Ishikawa (cell line): ENCODE results near the gene KCNE3.

ENCODE experiments used
- CREB1 ChIP-seq: IDR thresholded peaks from 2 replicates; pipeline ENCODE4 v1.6.1; 2012; ENCODE audit warnings: low read depth
- EGR1 ChIP-seq: IDR thresholded peaks from 2 replicates; pipeline ENCODE4 v1.6.1; 2012
- EP300 ChIP-seq: IDR thresholded peaks from 2 replicates; pipeline ENCODE4 v1.6.1; 2012; ENCODE audit warnings: borderline replicate concordance
- FOXM1 ChIP-seq: IDR thresholded peaks from 2 replicates; pipeline ENCODE4 v1.6.1; 2012; ENCODE audit warnings: low read depth, borderline replicate concordance
- RAD21 ChIP-seq: IDR thresholded peaks from 2 replicates; pipeline ENCODE4 v1.6.1; 2012; ENCODE audit warnings: low read depth
- REST ChIP-seq: IDR thresholded peaks from 2 replicates; pipeline ENCODE4 v1.6.1; 2012; ENCODE audit warnings: low read depth, mild to moderate bottlenecking
- TCF12 ChIP-seq: IDR thresholded peaks from 2 replicates; pipeline ENCODE4 v1.6.1; 2012; ENCODE audit warnings: low read depth
- YY1 ChIP-seq: IDR thresholded peaks from 2 replicates; pipeline ENCODE4 v1.6.1; 2012; ENCODE audit warnings: low read depth
- TF ChIP-seq, protein P1 (sequence below): IDR thresholded peaks from 2 replicates; pipeline ENCODE4 v1.6.1; 2012
- TF ChIP-seq, protein P2 (sequence below): IDR thresholded peaks from 2 replicates; pipeline ENCODE4 v1.6.1; 2012

DNA sequence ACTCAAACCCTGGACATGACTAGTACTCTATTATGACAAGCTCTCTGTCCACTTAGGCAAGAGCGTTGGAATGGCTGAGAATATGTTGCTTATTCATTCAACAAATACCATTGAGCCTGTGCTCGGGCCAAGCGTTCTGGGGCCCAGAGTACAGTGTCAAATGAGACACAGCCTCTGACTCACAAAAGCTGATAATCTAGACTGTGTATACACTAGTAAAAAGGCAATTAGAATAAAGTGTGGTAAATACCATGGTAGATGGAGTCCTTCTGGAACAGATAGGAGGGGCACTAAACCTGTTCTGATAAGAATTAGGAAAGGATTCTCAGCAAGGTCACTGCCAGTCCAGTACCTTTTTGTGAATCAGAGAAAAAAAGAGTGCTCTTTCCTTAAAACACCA lies 24.7 kb downstream of the KCNE3 start:
- TF ChIP-seq, protein P1, sequence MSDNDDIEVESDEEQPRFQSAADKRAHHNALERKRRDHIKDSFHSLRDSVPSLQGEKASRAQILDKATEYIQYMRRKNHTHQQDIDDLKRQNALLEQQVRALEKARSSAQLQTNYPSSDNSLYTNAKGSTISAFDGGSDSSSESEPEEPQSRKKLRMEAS, result no peak
- TF ChIP-seq EP300 (no peak), RAD21 (no peak), FOXM1 (no peak), TCF12 (no peak), REST (no peak), CREB1 (no peak), EGR1 (no peak), YY1 (no peak)
- TF ChIP-seq, protein P2, sequence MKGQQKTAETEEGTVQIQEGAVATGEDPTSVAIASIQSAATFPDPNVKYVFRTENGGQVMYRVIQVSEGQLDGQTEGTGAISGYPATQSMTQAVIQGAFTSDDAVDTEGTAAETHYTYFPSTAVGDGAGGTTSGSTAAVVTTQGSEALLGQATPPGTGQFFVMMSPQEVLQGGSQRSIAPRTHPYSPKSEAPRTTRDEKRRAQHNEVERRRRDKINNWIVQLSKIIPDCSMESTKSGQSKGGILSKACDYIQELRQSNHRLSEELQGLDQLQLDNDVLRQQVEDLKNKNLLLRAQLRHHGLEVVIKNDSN, result no peak
